ENCODE measurements around the gene P2RY8. TPM values are rescaled to one million over a fixed set of nuclear protein-coding genes. Genes with fewer than 3 reads are reported as not detected.
"Not testable (repeated sequence)": the region's sequence is repeated elsewhere in the genome, so short reads cannot be mapped to it uniquely, and the experiment has no call there.

Gene P2RY8
- total RNA-seq, 1 experiment from 2014 or later = 0.44 TPM

GRCh38 chrX:1539146-1539545 is 2.2 kb upstream of the P2RY8 start:
- ATAC-seq; H3K27me3 ChIP-seq (ENCODE audit: insufficient read depth, low read length); DNase-seq (ENCODE audit: low read depth, low spot score); RAD21 ChIA-PET (ENCODE audit: low non-redundant PET in 1 of 2, low total read pairs in 2 of 2, uncharacterized antibody in 2 of 2, unreplicated experiment in 2 of 2); H3K4me3 ChIP-seq (replicated peaks in 1 of 2; ENCODE audit: low read depth in 1 of 2, low read length in 2 of 2); H3K4me2 ChIP-seq (ENCODE audit: low read length); POLR2A ChIA-PET; H3K79me2 ChIP-seq (ENCODE audit: insufficient read depth, low read length); BruUV-seq (replicated peaks); H3K9me2 ChIP-seq (ENCODE audit: insufficient read depth); H3K9me3 ChIP-seq (ENCODE audit: control insufficient read depth in 1 of 2, insufficient read depth in 1 of 2, low read depth in 1 of 2, low read length in 2 of 2); H4K20me1 ChIP-seq (ENCODE audit: insufficient read depth); H3K9ac ChIP-seq (ENCODE audit: low read length); intact Hi-C loops (cut with micrococcal nuclease); CTCF ChIA-PET; H3K36me3 ChIP-seq (ENCODE audit: control insufficient read depth in 1 of 2, insufficient read depth in 2 of 2, low read length in 2 of 2); H2AFZ ChIP-seq (ENCODE audit: low read depth, low read length, poor library complexity, severe bottlenecking); H3K4me1 ChIP-seq (ENCODE audit: control insufficient read depth in 1 of 2, insufficient read depth in 2 of 2, low read length in 2 of 2); H3K27ac ChIP-seq (ENCODE audit: low read depth, low read length): not testable (repeated sequence)

- H3K36me3 ChIP-seq (ENCODE audit: control insufficient read depth in 1 of 2, insufficient read depth in 2 of 2, low read length in 2 of 2); H3K27ac ChIP-seq (ENCODE audit: low read depth, low read length); H3K9me3 ChIP-seq (ENCODE audit: control insufficient read depth in 1 of 2, insufficient read depth in 1 of 2, low read depth in 1 of 2, low read length in 2 of 2); ATAC-seq; H3K27me3 ChIP-seq (ENCODE audit: insufficient read depth, low read length); H3K9me2 ChIP-seq (ENCODE audit: insufficient read depth); H2AFZ ChIP-seq (ENCODE audit: low read depth, low read length, poor library complexity, severe bottlenecking); POLR2A ChIA-PET; H3K4me1 ChIP-seq (ENCODE audit: control insufficient read depth in 1 of 2, insufficient read depth in 2 of 2, low read length in 2 of 2); H3K79me2 ChIP-seq (ENCODE audit: insufficient read depth, low read length); RAD21 ChIA-PET (ENCODE audit: low non-redundant PET in 1 of 2, low total read pairs in 2 of 2, uncharacterized antibody in 2 of 2, unreplicated experiment in 2 of 2); H3K4me3 ChIP-seq (replicated peaks in 1 of 2; ENCODE audit: low read depth in 1 of 2, low read length in 2 of 2); CTCF ChIA-PET; H3K4me2 ChIP-seq (ENCODE audit: low read length); BruUV-seq (replicated peaks); H4K20me1 ChIP-seq (ENCODE audit: insufficient read depth); DNase-seq (ENCODE audit: low read depth, low spot score); intact Hi-C loops (cut with micrococcal nuclease); H3K9ac ChIP-seq (ENCODE audit: low read length): not testable (repeated sequence)
Measured at GRCh38 chrX:1537716-1538090, 718 bp upstream of the P2RY8 start.

DNA sequence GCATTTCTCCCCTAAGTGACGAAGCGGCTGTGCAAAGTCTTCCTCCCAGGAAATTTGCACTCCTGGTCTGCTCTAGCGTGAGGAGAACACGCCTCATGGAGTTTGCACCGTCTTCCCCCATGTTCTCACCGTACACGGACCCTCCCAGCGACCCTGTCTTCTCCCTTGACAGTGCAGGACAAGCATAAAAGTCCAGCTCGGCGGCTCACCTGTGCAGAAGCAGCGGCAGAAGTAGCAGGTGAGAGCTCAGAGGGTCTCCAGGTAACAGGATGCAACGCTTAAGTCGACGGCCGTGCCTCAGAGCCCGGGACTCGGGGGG is 314 bp downstream of the P2RY8 start:
- H3K27me3 ChIP-seq (ENCODE audit: insufficient read depth, low read length) = no peaks in the 10 kb centered on the region
- H3K4me1 ChIP-seq (ENCODE audit: control insufficient read depth in 1 of 2, insufficient read depth in 2 of 2, low read length in 2 of 2) = no peaks in the 10 kb centered on the region
- H4K20me1 ChIP-seq (ENCODE audit: insufficient read depth) = no peaks in the 10 kb centered on the region
- H3K9me2 ChIP-seq (ENCODE audit: insufficient read depth) = no peaks in the 10 kb centered on the region
- no peak overlapping the region for H3K4me2 ChIP-seq (ENCODE audit: low read length)
- H2AFZ ChIP-seq (ENCODE audit: low read depth, low read length, poor library complexity, severe bottlenecking) = no peak overlapping the region
- H3K9ac ChIP-seq (ENCODE audit: low read length) = no peak overlapping the region
- no peaks in the 10 kb centered on the region for H3K36me3 ChIP-seq (ENCODE audit: control insufficient read depth in 1 of 2, insufficient read depth in 2 of 2, low read length in 2 of 2)
- no peaks in the 10 kb centered on the region for H3K9me3 ChIP-seq (ENCODE audit: control insufficient read depth in 1 of 2, insufficient read depth in 1 of 2, low read depth in 1 of 2, low read length in 2 of 2)
- BruUV-seq (replicated peaks) = no TSS peak
- H3K79me2 ChIP-seq (ENCODE audit: insufficient read depth, low read length) = no peaks in the 10 kb centered on the region
- ChIA-PET RAD21 (ENCODE audit: low non-redundant PET in 1 of 2, low total read pairs in 2 of 2, uncharacterized antibody in 2 of 2, unreplicated experiment in 2 of 2) (no interaction called here), POLR2A (no interaction called here), CTCF (no interaction called here)
- ATAC-seq = no peak
- TF ChIP-seq POLR2AphosphoS5 (IDR thresholded peaks at IDR 0.05; ENCODE audit: low read depth, low read length) = no peak
- no peak for TF ChIP-seq ZFX (IDR thresholded peaks at IDR 0.05)
- TF ChIP-seq POLR2A (IDR thresholded peaks at IDR 0.05; ENCODE audit: borderline replicate concordance, extremely low read depth, insufficient read depth, insufficient read length) = no peak
- no peak for TF ChIP-seq CEBPB (IDR thresholded peaks at IDR 0.05; ENCODE audit: low read depth)
- no peak for TF ChIP-seq FOSL1 (IDR thresholded peaks at IDR 0.05; ENCODE audit: low read depth)
- no peak for TF ChIP-seq RAD21 (IDR thresholded peaks at IDR 0.05; ENCODE audit: low read depth)
- H3K4me3 ChIP-seq (replicated peaks in 1 of 2; ENCODE audit: low read depth in 1 of 2, low read length in 2 of 2) = no peak overlapping the region
- intact Hi-C loops (cut with micrococcal nuclease) = no loop called here
- no peak overlapping the region for H3K27ac ChIP-seq (ENCODE audit: low read depth, low read length)
- no peak for DNase-seq (ENCODE audit: low read depth, low spot score)

All from HCT116 (cell line).